HCT116 (cell line): ENCODE results near the gene GFOD2. TPM values are rescaled to one million over a fixed set of nuclear protein-coding genes. Genes with fewer than 3 reads are reported as not detected.

Source experiments
- ATAC-seq: fragments of 200-7000 bp; cut with Tn5 transposase; 2 replicates; pipeline ENCODE4 v1.9.1; 2020; ENCODE audit warnings: mild to moderate bottlenecking, moderate library complexity
- BruUV-seq: library from RNA; stranded (reverse); fragments of 400-500 nt; replicated peaks from 2 replicates; lab custom pipeline; 2021; lab: Mats Ljungman, UMichigan
- CTCF ChIA-PET: fragments of 300-600 bp; sonication (Branson Sonifier 250); formaldehyde crosslinking; loops from one replicate; lab custom pipeline; 2021; ENCODE audit warnings: antibody characterized with exemption; lab: Charles Lee
- POLR2A ChIA-PET: fragments of 300-600, 350-600 bp; sonication (Branson Sonifier 250); formaldehyde crosslinking; loops from one replicate; lab custom pipeline; 2021; ENCODE audit warnings: antibody characterized with exemption; lab: Charles Lee
- RAD21 ChIA-PET, 2 experiments: fragments of 300-600 bp; sonication (Branson Sonifier 250); formaldehyde crosslinking; loops; one replicate each; lab custom pipeline; 2023; ENCODE audit warnings: low total read pairs in 2 of 2; ENCODE audit not compliant: uncharacterized antibody in 2 of 2, unreplicated experiment in 2 of 2, low non-redundant PET in 1 of 2; lab: Charles Lee
- DNase-seq: peaks from one replicate; pipeline ENCODE4 v3.0.0-alpha.2; 2010; ENCODE audit warnings: low read depth, low spot score
- H2AFZ ChIP-seq: fragments of 200-600 bp; shearing (Covaris generic), sonication (generic); 2 replicates; pipeline ENCODE4 v1.6.1; 2017; ENCODE audit warnings: low read depth, mixed run types, mixed read lengths, antibody characterized with exemption, low read length; ENCODE audit not compliant: poor library complexity, severe bottlenecking
- H3K27ac ChIP-seq: 2 replicates; pipeline ENCODE4 v1.5.1; 2012; ENCODE audit warnings: low read depth, low read length
- H3K27me3 ChIP-seq: fragments of 200-600 bp; sonication (generic); 2 replicates; pipeline ENCODE4 v1.6.1; 2016; ENCODE audit warnings: mixed run types, low read length, mixed read lengths; ENCODE audit not compliant: insufficient read depth
- H3K36me3 ChIP-seq, 2 experiments: fragments of 200-500 bp in 1 of 2; fragments of 200-600 bp in 1 of 2; sonication (Bioruptor generic) in 1 of 2; sonication (generic) in 1 of 2; 2 replicates each; pipeline versions ENCODE4 v1.5.1 to v1.6.1; 2014 to 2016; ENCODE audit warnings: low read length in 2 of 2, inconsistent platforms in 1 of 2, mixed read lengths in 1 of 2, mixed run types in 1 of 2; ENCODE audit not compliant: insufficient read depth in 2 of 2, control insufficient read depth in 1 of 2
- H3K4me1 ChIP-seq, 2 experiments: fragments of 200-600 bp in 1 of 2; sonication (generic) in 1 of 2; 2 replicates each; pipeline versions ENCODE4 v1.5.1 to v1.6.1; 2012 to 2017; ENCODE audit warnings: low read length in 2 of 2, inconsistent platforms in 1 of 2, mild to moderate bottlenecking in 1 of 2, mixed read lengths in 1 of 2, mixed run types in 1 of 2, moderate library complexity in 1 of 2; ENCODE audit not compliant: insufficient read depth in 2 of 2, control insufficient read depth in 1 of 2
- H3K4me2 ChIP-seq: fragments of 200-600 bp; sonication (generic); 2 replicates; pipeline ENCODE4 v1.6.1; 2017; ENCODE audit warnings: mixed run types, low read length, mixed read lengths
- H3K4me3 ChIP-seq, 2 experiments: fragments of 200-600 bp in 1 of 2; sonication (generic) in 1 of 2; replicated peaks in 1 of 2; 2 replicates each; pipeline ENCODE4 v1.5.1; 2011 to 2016; ENCODE audit warnings: low read length in 2 of 2, control low read depth in 1 of 2, low read depth in 1 of 2, mild to moderate bottlenecking in 1 of 2, mixed read lengths in 1 of 2, mixed run types in 1 of 2
- H3K79me2 ChIP-seq: fragments of 200-600 bp; sonication (generic); 2 replicates; pipeline ENCODE4 v1.6.1; 2017; ENCODE audit warnings: mild to moderate bottlenecking, mixed run types, low read length, moderate library complexity, mixed read lengths; ENCODE audit not compliant: insufficient read depth
- H3K9ac ChIP-seq: fragments of 200-600 bp; sonication (generic); 2 replicates; pipeline ENCODE4 v1.6.1; 2016; ENCODE audit warnings: low read length, mixed read lengths
- H3K9me2 ChIP-seq: fragments of 200-600 bp; sonication (generic), shearing (Covaris generic); 2 replicates; pipeline ENCODE4 v1.6.1; 2017; ENCODE audit warnings: mixed run types, mild to moderate bottlenecking, moderate library complexity; ENCODE audit not compliant: insufficient read depth
- H3K9me3 ChIP-seq, 2 experiments: fragments of 200-500 bp in 1 of 2; fragments of 200-600 bp in 1 of 2; sonication (Bioruptor generic) in 1 of 2; sonication (generic) in 1 of 2; 2 replicates each; pipeline ENCODE4 v1.6.1; 2014 to 2017; ENCODE audit warnings: low read length in 2 of 2, mixed read lengths in 2 of 2, inconsistent platforms in 1 of 2, low read depth in 1 of 2, mild to moderate bottlenecking in 1 of 2, mixed run types in 1 of 2, moderate library complexity in 1 of 2; ENCODE audit not compliant: control insufficient read depth in 1 of 2, insufficient read depth in 1 of 2
- H4K20me1 ChIP-seq: fragments of 200-600 bp; sonication (generic), shearing (Covaris generic); 2 replicates; pipeline ENCODE4 v1.6.1; 2017; ENCODE audit warnings: mixed run types, mild to moderate bottlenecking, moderate library complexity; ENCODE audit not compliant: insufficient read depth
- CBX3 ChIP-seq: IDR thresholded peaks from 2 replicates; pipeline ENCODE4 v1.6.1; 2012; ENCODE audit warnings: low read depth
- CEBPB ChIP-seq: IDR thresholded peaks from 2 replicates; pipeline ENCODE4 v1.6.1; 2012; ENCODE audit warnings: low read depth
- ELF1 ChIP-seq: IDR thresholded peaks from 2 replicates; pipeline ENCODE4 v1.6.1; 2012; ENCODE audit warnings: low read depth, borderline replicate concordance
- EZH2 ChIP-seq: fragments of 200-600 bp; sonication (generic); IDR thresholded peaks from 2 replicates; pipeline ENCODE4 v1.6.1; 2017; ENCODE audit warnings: antibody characterized with exemption, mixed run types
- EZH2phosphoT487 ChIP-seq: fragments of 200-600 bp; IDR thresholded peaks from 2 replicates; pipeline ENCODE4 v1.6.1; 2018; ENCODE audit warnings: antibody characterized with exemption, borderline replicate concordance
- JUND ChIP-seq: IDR thresholded peaks from 2 replicates; pipeline ENCODE4 v1.6.1; 2012
- MAX ChIP-seq: IDR thresholded peaks from 2 replicates; pipeline ENCODE4 v1.6.1; 2012
- POLR2A ChIP-seq: IDR thresholded peaks from 2 replicates; pipeline ENCODE4 v1.7.0; 2011; ENCODE audit warnings: borderline replicate concordance; ENCODE audit not compliant: insufficient read depth, insufficient read length; ENCODE audit errors: extremely low read depth
- POLR2AphosphoS5 ChIP-seq: IDR thresholded peaks from 2 replicates; pipeline ENCODE4 v1.6.1; 2011; ENCODE audit warnings: mild to moderate bottlenecking, low read depth, low read length, moderate library complexity
- RAD21 ChIP-seq: IDR thresholded peaks from 2 replicates; pipeline ENCODE4 v1.6.1; 2012; ENCODE audit warnings: low read depth, mild to moderate bottlenecking
- SIN3A ChIP-seq: IDR thresholded peaks from 2 replicates; pipeline ENCODE4 v1.6.1; 2012; ENCODE audit warnings: low read depth
- SRF ChIP-seq: IDR thresholded peaks from 2 replicates; pipeline ENCODE4 v1.6.1; 2012; ENCODE audit warnings: low read depth
- YY1 ChIP-seq: IDR thresholded peaks from 2 replicates; pipeline ENCODE4 v1.6.1; 2011; ENCODE audit warnings: low read length, low read depth, moderate library complexity, mild to moderate bottlenecking; ENCODE audit not compliant: insufficient replicate concordance; ENCODE audit errors: extremely low read depth
- ZFX ChIP-seq: fragments of 450-650 bp; IDR thresholded peaks from 2 replicates; pipeline ENCODE4 v1.6.1; 2017
- ZNF274 ChIP-seq: fragments of 200-500 bp; sonication (Bioruptor generic); IDR thresholded peaks from 2 replicates; pipeline ENCODE4 v1.6.1; 2014; ENCODE audit warnings: mild to moderate bottlenecking, low read depth, low read length, inconsistent platforms
- intact Hi-C: fragments of 100-400 bp; cut with micrococcal nuclease; formaldehyde crosslinking; loops from 2 replicates; pipeline ENCODE4 v1.10.0; 2022
- total RNA-seq: library from RNA; stranded (reverse); gene quantifications from one replicate; pipeline ENCODE4 v1.2.1, GENCODE V29; 2021; ENCODE audit not compliant: unreplicated experiment
- TF ChIP-seq, protein P1 (sequence below), 3 experiments: fragments of 200-600 bp in 1 of 3; sonication (generic) in 1 of 3; IDR thresholded peaks in 2 of 3; conservative IDR thresholded peaks in 1 of 3; 2 replicates each; pipeline ENCODE4 v1.5.1; 2012 to 2017; ENCODE audit warnings: low read depth in 2 of 3, low read length in 2 of 3, antibody characterized with exemption in 1 of 3, borderline replicate concordance in 1 of 3, control low read depth in 1 of 3, mild to moderate bottlenecking in 1 of 3, mixed read lengths in 1 of 3, mixed run types in 1 of 3, moderate library complexity in 1 of 3; ENCODE audit not compliant: insufficient read depth in 1 of 3
- TF ChIP-seq, protein P2 (sequence below): IDR thresholded peaks from 2 replicates; pipeline ENCODE4 v1.6.1; 2011; ENCODE audit warnings: mild to moderate bottlenecking, low read length, moderate library complexity; ENCODE audit not compliant: insufficient replicate concordance; ENCODE audit errors: extremely low read depth
- TF ChIP-seq, protein P3 (sequence below): IDR thresholded peaks from 2 replicates; pipeline ENCODE4 v1.6.1; 2012; ENCODE audit warnings: low read depth

Gene GFOD2
- total RNA-seq, 1 experiment from 2014 or later = 17.4 TPM

DNA sequence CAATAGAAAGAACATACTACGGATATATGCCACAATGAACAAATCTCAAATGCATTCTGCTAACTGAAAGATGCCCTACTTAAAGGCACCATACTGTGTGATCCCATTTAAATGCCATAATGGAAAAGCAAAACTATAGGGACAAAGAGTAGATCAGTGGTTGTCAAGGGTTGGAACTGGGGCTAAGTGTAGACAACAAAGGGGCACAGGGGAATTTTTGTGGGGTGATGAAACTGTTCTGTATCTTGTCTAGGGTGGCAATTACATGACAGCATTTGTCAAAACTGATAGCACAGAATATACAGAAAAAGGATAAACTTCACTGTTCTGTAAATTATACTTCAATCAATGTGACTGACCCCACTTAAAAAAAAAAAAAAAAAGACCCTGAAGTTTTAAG lies 17.7 kb downstream of the GFOD2 start:
- no peaks in the 10 kb centered on the region for H4K20me1 ChIP-seq
- ChIA-PET CTCF (no interaction called here), POLR2A (no interaction called here), RAD21 (no interaction called here)
- H3K4me2 ChIP-seq = no peak overlapping the region
- peaks cover 45% of the 10 kb centered on the region for H3K79me2 ChIP-seq
- H2AFZ ChIP-seq = no peak overlapping the region
- DNase-seq = no peak
- no peak overlapping the region for H3K9ac ChIP-seq
- peaks cover 0 to 5% of the 10 kb centered on the region in 2 experiments; a peak in 1 of 4 replicates for H3K9me3 ChIP-seq
- no peaks in the 10 kb centered on the region for H3K36me3 ChIP-seq
- H3K27ac ChIP-seq = no peak overlapping the region
- no peak overlapping the region for H3K4me3 ChIP-seq
- H3K9me2 ChIP-seq = no peaks in the 10 kb centered on the region
- intact Hi-C loops = no loop called here
- no peaks in the 10 kb centered on the region for H3K4me1 ChIP-seq
- no peak for ATAC-seq
- TF ChIP-seq POLR2AphosphoS5 = no peak
- TF ChIP-seq EZH2phosphoT487 = no peak
- TF ChIP-seq SRF = no peak
- no peak for TF ChIP-seq ELF1
- TF ChIP-seq CEBPB = no peak
- TF ChIP-seq POLR2A = no peak
- TF ChIP-seq SIN3A = no peak
- no peak for TF ChIP-seq RAD21
- no peak for TF ChIP-seq YY1
- TF ChIP-seq JUND = no peak
- TF ChIP-seq, protein P1, sequence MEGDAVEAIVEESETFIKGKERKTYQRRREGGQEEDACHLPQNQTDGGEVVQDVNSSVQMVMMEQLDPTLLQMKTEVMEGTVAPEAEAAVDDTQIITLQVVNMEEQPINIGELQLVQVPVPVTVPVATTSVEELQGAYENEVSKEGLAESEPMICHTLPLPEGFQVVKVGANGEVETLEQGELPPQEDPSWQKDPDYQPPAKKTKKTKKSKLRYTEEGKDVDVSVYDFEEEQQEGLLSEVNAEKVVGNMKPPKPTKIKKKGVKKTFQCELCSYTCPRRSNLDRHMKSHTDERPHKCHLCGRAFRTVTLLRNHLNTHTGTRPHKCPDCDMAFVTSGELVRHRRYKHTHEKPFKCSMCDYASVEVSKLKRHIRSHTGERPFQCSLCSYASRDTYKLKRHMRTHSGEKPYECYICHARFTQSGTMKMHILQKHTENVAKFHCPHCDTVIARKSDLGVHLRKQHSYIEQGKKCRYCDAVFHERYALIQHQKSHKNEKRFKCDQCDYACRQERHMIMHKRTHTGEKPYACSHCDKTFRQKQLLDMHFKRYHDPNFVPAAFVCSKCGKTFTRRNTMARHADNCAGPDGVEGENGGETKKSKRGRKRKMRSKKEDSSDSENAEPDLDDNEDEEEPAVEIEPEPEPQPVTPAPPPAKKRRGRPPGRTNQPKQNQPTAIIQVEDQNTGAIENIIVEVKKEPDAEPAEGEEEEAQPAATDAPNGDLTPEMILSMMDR (IDR thresholded peaks at IDR 0.05 in 2 of 3, conservative IDR thresholded peaks at IDR 0.05 in 1 of 3; ENCODE audit: borderline replicate concordance in 1 of 3, insufficient read depth in 1 of 3, low read depth in 2 of 3, low read length in 2 of 3) = no peak
- TF ChIP-seq EZH2 = no peak
- TF ChIP-seq CBX3 = no peak
- TF ChIP-seq, protein P2, sequence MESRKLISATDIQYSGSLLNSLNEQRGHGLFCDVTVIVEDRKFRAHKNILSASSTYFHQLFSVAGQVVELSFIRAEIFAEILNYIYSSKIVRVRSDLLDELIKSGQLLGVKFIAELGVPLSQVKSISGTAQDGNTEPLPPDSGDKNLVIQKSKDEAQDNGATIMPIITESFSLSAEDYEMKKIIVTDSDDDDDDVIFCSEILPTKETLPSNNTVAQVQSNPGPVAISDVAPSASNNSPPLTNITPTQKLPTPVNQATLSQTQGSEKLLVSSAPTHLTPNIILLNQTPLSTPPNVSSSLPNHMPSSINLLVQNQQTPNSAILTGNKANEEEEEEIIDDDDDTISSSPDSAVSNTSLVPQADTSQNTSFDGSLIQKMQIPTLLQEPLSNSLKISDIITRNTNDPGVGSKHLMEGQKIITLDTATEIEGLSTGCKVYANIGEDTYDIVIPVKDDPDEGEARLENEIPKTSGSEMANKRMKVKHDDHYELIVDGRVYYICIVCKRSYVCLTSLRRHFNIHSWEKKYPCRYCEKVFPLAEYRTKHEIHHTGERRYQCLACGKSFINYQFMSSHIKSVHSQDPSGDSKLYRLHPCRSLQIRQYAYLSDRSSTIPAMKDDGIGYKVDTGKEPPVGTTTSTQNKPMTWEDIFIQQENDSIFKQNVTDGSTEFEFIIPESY = no peak
- no peak for TF ChIP-seq ZFX
- TF ChIP-seq MAX = no peak
- TF ChIP-seq ZNF274 = no peak
- TF ChIP-seq, protein P3, sequence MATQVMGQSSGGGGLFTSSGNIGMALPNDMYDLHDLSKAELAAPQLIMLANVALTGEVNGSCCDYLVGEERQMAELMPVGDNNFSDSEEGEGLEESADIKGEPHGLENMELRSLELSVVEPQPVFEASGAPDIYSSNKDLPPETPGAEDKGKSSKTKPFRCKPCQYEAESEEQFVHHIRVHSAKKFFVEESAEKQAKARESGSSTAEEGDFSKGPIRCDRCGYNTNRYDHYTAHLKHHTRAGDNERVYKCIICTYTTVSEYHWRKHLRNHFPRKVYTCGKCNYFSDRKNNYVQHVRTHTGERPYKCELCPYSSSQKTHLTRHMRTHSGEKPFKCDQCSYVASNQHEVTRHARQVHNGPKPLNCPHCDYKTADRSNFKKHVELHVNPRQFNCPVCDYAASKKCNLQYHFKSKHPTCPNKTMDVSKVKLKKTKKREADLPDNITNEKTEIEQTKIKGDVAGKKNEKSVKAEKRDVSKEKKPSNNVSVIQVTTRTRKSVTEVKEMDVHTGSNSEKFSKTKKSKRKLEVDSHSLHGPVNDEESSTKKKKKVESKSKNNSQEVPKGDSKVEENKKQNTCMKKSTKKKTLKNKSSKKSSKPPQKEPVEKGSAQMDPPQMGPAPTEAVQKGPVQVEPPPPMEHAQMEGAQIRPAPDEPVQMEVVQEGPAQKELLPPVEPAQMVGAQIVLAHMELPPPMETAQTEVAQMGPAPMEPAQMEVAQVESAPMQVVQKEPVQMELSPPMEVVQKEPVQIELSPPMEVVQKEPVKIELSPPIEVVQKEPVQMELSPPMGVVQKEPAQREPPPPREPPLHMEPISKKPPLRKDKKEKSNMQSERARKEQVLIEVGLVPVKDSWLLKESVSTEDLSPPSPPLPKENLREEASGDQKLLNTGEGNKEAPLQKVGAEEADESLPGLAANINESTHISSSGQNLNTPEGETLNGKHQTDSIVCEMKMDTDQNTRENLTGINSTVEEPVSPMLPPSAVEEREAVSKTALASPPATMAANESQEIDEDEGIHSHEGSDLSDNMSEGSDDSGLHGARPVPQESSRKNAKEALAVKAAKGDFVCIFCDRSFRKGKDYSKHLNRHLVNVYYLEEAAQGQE = no peak
- no peaks in the 10 kb centered on the region for H3K27me3 ChIP-seq
- BruUV-seq = no TSS peak
